ENCODE data around the gene APP.

- TF ChIP-seq CTCF (IDR thresholded peaks at IDR 0.05) (no peak), POLR2AphosphoS5 (IDR thresholded peaks at IDR 0.05) (peak in 2 of 3 donors; percentile 43 to 62), POLR2A (IDR thresholded peaks at IDR 0.05) (peak; percentile 60)
These were observed 729 bp downstream of the APP start for GRCh38 chr21:26169611-26170470.
